NB4 (cell line): ENCODE data around the gene NPDC1.

Experiments used
- DNase-seq: peaks from one replicate; pipeline ENCODE4 v3.0.0; 2010; ENCODE audit warnings: low read depth
- H3K4me3 ChIP-seq: one replicate; pipeline ENCODE4 v1.5.1; 2011; ENCODE audit warnings: mild to moderate bottlenecking, low read depth, low read length, moderate library complexity
- CTCF ChIP-seq: IDR thresholded peaks from one replicate; pipeline ENCODE4 v1.5.1; 2012; ENCODE audit warnings: low read depth, low read length
- MAX ChIP-seq: IDR thresholded peaks from 2 replicates; pipeline ENCODE4 v1.6.1; 2011; ENCODE audit warnings: low read depth, low read length
- MYC ChIP-seq: IDR thresholded peaks from 2 replicates; pipeline ENCODE4 v1.6.1; 2011; ENCODE audit warnings: low read depth, low read length
- POLR2A ChIP-seq: IDR thresholded peaks from 2 replicates; pipeline ENCODE4 v1.6.1; 2011; ENCODE audit warnings: mild to moderate bottlenecking; ENCODE audit not compliant: insufficient read length; ENCODE audit errors: extremely low read depth

NPDC1 gene

GRCh38 chr9:137079401-137079787, 33.4 kb upstream of the NPDC1 start:
- no peak for TF ChIP-seq CTCF
- TF ChIP-seq POLR2A = no peak
- no peak for TF ChIP-seq MAX
- TF ChIP-seq MYC = no peak
- no peak for DNase-seq
- no peak overlapping the region for H3K4me3 ChIP-seq

GRCh38 chr9:137078701-137079400, 32.9 kb upstream of the NPDC1 start:
- H3K4me3 ChIP-seq = no peak overlapping the region
- no peak for DNase-seq
- TF ChIP-seq MYC (no peak), POLR2A (no peak), CTCF (no peak), MAX (no peak)

- no peak for DNase-seq
- H3K4me3 ChIP-seq = no peak overlapping the region
- TF ChIP-seq POLR2A = no peak
- TF ChIP-seq MAX = no peak
- TF ChIP-seq CTCF = no peak
- no peak for TF ChIP-seq MYC
These were observed 32.0 kb upstream of the NPDC1 start for GRCh38 chr9:137077758-137078693.

GRCh38 chr9:137077010-137077747, 31.2 kb upstream of the NPDC1 start, which contains the start of gene UAP1L1:
Gene UAP1L1, plus strand, starts transcription at chr9:137077517. Its CDS starts 16 bp downstream, at chr9:137077533.
- peak; percentile 61 for DNase-seq

More at GRCh38 chr9:137077010-137077747, 31.2 kb upstream of the NPDC1 start, which contains the start of gene UAP1L1:
- peak within 1 kb of the TSS; percentile 25 for H3K4me3 ChIP-seq
- TF ChIP-seq MAX (peak; percentile 32; the same call in 1 of the 2 replicates), CTCF (no peak), POLR2A (peak; percentile 28), MYC (no peak)
